Skeletal muscle satellite cell (primary cell): ENCODE measurements around the gene MIEF2.

Source experiments
- H3K27me3 ChIP-seq: 2 replicates; pipeline ENCODE4 v1.7.0; 2013; ENCODE audit warnings: low read length; ENCODE audit not compliant: control insufficient read depth, insufficient read depth
- H3K36me3 ChIP-seq: 2 replicates; pipeline ENCODE4 v1.7.0; 2013; ENCODE audit warnings: mild to moderate bottlenecking, control low read depth, low read length; ENCODE audit not compliant: insufficient read depth
- H3K4me1 ChIP-seq: 2 replicates; pipeline ENCODE4 v1.7.0; 2013; ENCODE audit warnings: low read length; ENCODE audit not compliant: control insufficient read depth, insufficient read depth
- H3K4me2 ChIP-seq: 2 replicates; pipeline ENCODE4 v1.7.0; 2013; ENCODE audit warnings: mild to moderate bottlenecking, low read length
- H3K4me3 ChIP-seq: 2 replicates; pipeline ENCODE4 v1.7.0; 2013; ENCODE audit warnings: low read length
- H3K9ac ChIP-seq: 2 replicates; pipeline ENCODE4 v1.7.0; 2013; ENCODE audit warnings: mild to moderate bottlenecking, low read depth, low read length, moderate library complexity
- H3K9me3 ChIP-seq: replicated peaks from 2 replicates; pipeline ENCODE4 v1.7.0; 2013; ENCODE audit warnings: mild to moderate bottlenecking, control low read depth, low read length

Gene MIEF2

DNA sequence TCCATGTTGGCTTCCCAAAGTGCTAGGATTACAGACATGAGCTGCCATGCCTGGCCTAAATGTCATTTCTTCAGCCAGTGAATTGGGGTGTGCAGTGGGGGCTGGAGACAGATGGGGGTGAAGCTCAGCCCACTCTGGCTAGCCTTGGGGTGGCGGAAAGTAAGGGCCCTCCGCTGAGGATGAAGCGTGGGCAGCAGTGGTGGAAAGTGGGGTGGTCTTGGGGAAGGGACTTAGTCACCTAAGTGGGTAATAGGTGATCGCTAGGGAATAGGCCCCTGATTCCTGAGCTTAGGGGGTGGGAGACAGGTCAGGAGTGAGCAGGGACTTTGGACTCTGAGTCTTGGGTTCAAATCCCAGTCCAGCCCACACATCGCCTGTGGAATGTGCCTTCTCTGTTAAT, 32.8 kb upstream of the MIEF2 start:
- no peak overlapping the region for H3K9ac ChIP-seq
- H3K36me3 ChIP-seq = peaks cover 7% of the 10 kb centered on the region
- H3K4me3 ChIP-seq = no peak overlapping the region
- H3K4me1 ChIP-seq = peaks cover 21% of the 10 kb centered on the region
- H3K4me2 ChIP-seq = no peak overlapping the region
- no peaks in the 10 kb centered on the region for H3K9me3 ChIP-seq
- no peaks in the 10 kb centered on the region for H3K27me3 ChIP-seq

DNA sequence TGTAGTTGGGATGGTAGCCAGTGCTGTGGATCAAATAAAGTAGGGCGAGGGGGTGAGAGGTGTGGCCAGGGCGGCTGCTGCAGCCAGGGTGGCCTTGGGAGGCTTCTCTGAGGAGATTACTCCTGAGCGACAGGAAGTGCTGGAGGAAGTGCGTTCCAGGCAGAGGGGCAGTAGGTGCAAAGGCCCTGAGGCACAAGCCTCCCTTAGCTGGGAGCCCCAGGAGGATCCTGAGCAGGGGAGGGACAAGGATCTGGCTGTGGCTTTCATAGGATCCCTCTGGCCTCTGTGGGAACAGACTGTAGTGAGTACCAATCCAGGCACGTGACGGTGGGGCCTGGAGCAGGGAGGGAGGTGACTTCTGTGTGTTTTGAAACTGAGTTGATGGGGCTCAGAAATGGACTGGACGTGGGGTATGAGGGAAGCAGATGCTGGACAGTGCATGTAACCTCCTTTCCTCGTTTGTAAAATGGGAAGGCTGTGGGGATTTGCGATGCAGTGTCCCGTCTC, 32.2 kb upstream of the MIEF2 start:
- Histone ChIP-seq H3K36me3 (peaks cover 9% of the 10 kb centered on the region), H3K4me1 (peaks cover 21% of the 10 kb centered on the region), H3K4me3 (no peak overlapping the region), H3K27me3 (no peaks in the 10 kb centered on the region), H3K4me2 (no peak overlapping the region), H3K9me3 (no peaks in the 10 kb centered on the region), H3K9ac (no peak overlapping the region)

DNA sequence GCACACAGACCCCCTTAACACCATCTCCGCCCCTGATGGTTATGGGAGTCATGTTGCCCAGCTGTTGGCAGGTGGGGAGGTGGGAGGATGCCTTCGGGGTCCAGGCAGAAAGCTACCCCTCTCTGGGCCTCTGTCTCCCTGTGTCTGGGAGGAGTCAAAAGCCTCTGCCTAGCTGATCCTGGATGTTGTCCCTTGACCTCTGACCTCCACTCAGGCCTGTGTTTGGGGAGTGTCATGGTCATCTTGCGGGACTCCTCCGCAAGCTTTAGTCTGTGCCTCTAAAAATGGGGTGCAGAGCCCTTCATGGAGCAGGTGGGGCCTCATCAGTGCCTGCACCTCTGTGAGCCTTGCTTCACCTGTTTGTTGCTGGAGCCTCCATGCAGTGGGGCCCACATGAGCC, 31.2 kb upstream of the MIEF2 start:
- Histone ChIP-seq H3K4me1 (peaks cover 18% of the 10 kb centered on the region), H3K4me3 (no peak overlapping the region), H3K36me3 (peaks cover 17% of the 10 kb centered on the region), H3K4me2 (no peak overlapping the region), H3K9me3 (no peaks in the 10 kb centered on the region), H3K27me3 (no peaks in the 10 kb centered on the region), H3K9ac (no peak overlapping the region)

DNA sequence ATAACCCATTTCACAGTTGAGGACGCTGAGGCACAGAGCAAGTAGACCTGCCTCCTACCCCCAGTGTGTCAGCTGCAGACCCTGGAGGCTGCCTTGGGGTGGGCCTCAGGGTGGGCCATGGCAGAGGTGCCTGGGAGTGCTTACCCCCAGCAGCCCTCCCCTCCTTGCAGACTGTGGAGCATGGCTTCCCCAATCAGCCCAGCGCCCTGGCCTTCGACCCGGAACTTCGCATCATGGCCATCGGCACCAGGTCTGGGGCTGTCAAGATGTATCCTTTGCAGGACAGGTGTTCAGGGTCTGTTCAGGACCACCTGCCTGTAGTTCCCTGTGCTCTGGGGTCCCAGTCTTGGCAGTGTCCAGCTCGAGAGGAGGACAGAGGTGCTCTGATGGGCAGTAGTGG, 30.7 kb upstream of the MIEF2 start:
- Histone ChIP-seq H3K9ac (no peak overlapping the region), H3K4me1 (peaks cover 13% of the 10 kb centered on the region), H3K27me3 (no peaks in the 10 kb centered on the region), H3K36me3 (peaks cover 22% of the 10 kb centered on the region), H3K4me3 (no peak overlapping the region), H3K9me3 (no peaks in the 10 kb centered on the region), H3K4me2 (no peak overlapping the region)

DNA sequence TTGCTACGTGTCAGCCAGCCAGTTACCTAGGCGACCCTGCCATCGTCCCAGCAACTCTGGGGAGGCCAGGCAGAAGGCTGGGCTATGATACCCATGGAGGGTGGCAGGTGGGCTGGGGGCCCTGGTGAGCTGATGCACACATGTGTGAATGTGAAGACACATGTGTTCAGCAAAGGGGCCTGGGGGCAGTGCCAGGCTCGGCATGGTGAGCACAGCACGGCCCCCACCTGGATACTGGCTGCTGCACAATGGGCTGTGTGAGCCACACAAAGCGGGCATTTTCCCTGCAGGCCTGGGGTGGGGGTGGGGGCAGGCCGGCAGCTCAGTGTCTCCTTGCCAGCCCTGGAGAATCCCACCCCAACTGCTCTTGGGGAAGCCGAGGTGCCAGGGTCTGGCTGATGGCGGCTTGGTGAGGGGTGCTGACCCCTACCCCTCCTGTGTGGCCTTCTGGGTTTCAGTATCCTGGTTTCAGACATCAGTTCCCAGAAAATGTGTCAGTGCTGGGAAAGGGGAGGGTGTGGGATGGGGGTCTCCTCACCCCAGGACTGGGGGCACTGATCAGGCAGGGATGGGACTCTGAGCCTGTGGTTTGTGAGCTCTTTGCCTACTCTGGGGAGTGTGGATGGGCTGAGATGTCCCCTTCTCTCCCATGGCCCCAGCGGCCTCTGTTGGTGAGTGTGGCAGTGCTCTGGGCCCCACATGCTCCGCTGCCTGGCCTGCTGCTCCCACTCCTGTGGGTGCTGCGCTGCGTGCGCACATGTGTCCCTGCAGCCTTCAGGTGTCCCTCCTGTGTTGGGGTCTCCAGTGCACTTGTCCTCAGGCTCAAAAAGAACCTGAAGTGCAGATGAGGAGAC, 29.9 kb upstream of the MIEF2 start:
- Histone ChIP-seq H3K4me2 (no peak overlapping the region), H3K9me3 (no peaks in the 10 kb centered on the region), H3K36me3 (peaks cover 29% of the 10 kb centered on the region), H3K9ac (no peak overlapping the region), H3K27me3 (no peaks in the 10 kb centered on the region), H3K4me1 (peaks cover 17% of the 10 kb centered on the region), H3K4me3 (no peak overlapping the region)

DNA sequence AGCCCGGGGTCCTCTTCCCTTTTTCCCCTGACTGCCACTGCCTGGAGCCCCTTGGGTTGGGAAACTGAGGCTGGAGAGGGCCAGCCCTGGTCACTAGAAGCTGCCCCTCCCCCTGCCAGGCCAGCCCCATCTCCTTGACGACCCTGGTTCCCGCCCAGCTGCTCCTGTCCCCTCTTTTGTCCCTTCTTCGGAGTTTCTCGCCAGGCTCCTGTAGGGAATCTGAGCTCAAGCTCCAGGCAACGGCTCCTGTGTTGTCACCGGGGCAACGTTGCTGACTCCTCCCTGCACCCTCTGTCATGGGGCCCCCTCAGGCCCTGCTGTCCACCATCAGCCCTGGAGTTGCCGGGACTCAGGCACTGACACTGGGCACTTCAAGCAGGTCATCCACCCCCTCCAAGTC, 29.3 kb upstream of the MIEF2 start:
- Histone ChIP-seq H3K4me1 (peaks cover 23% of the 10 kb centered on the region), H3K4me2 (no peak overlapping the region), H3K4me3 (no peak overlapping the region)

DNA sequence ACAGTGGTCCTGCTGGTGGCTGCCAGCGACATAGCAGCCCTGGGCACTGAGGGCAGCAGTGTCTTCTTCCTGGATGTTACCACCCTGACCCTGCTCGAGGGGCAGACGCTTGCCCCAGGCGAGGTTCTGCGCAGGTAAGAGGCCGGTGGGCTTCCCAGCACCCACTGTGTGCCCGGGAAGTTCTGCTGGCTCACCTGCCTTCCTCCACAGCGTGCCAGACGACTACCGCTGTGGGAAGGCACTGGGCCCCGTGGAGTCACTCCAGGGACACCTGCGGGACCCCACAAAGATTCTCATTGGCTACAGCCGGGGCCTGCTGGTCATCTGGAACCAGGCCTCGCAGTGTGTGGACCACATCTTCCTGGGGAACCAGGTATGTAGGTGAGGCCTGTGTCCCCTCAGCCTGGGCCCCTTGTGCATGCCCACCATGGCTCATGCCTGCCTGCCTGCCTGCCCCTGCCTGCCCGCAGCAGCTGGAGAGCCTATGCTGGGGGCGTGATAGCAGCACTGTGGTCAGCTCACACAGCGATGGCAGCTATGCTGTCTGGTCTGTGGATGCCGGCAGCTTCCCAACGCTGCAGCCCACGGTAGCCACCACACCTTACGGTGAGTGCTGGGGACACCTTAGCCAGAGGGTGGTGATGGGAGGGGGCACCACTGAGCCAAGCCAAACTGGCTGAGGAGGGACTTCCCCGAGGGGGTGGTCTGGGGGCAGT, 26.5 kb upstream of the MIEF2 start:
- peaks cover 49% of the 10 kb centered on the region for H3K36me3 ChIP-seq
- no peak overlapping the region for H3K9ac ChIP-seq
- H3K4me1 ChIP-seq = peaks cover 18% of the 10 kb centered on the region
- H3K4me3 ChIP-seq = no peak overlapping the region
- H3K27me3 ChIP-seq = no peaks in the 10 kb centered on the region
- no peaks in the 10 kb centered on the region for H3K9me3 ChIP-seq
- no peak overlapping the region for H3K4me2 ChIP-seq

More for the DNA sequence above, 29.3 kb upstream of the MIEF2 start:
- Histone ChIP-seq H3K9ac (no peak overlapping the region), H3K27me3 (no peaks in the 10 kb centered on the region), H3K9me3 (no peaks in the 10 kb centered on the region), H3K36me3 (peaks cover 29% of the 10 kb centered on the region)

DNA sequence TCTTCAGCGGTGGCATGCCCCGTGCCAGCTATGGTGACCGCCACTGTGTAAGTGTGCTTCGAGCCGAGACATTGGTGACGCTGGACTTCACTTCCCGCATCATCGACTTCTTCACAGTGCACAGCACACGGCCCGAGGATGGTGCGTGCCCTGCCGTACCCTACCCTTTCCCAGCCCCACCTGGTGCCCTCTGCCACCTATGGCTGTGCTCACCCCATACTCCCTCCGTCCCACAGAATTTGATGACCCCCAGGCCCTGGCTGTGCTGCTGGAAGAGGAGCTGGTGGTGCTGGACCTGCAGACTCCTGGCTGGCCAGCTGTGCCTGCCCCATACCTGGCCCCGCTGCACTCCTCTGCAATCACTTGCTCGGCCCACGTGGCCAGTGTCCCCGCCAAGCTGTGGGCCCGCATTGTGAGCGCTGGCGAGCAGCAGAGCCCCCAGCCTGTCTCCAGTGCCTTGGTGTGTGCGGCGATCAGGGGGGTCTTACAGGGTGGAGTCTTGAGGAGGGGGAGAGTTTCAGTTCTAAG, 25.5 kb upstream of the MIEF2 start:
- Histone ChIP-seq H3K4me1 (peaks cover 18% of the 10 kb centered on the region), H3K4me2 (peak overlapping the region; percentile 64), H3K36me3 (peaks cover 53% of the 10 kb centered on the region), H3K9me3 (no peaks in the 10 kb centered on the region), H3K27me3 (no peaks in the 10 kb centered on the region), H3K4me3 (no peak overlapping the region), H3K9ac (peak overlapping the region; percentile 67)

DNA sequence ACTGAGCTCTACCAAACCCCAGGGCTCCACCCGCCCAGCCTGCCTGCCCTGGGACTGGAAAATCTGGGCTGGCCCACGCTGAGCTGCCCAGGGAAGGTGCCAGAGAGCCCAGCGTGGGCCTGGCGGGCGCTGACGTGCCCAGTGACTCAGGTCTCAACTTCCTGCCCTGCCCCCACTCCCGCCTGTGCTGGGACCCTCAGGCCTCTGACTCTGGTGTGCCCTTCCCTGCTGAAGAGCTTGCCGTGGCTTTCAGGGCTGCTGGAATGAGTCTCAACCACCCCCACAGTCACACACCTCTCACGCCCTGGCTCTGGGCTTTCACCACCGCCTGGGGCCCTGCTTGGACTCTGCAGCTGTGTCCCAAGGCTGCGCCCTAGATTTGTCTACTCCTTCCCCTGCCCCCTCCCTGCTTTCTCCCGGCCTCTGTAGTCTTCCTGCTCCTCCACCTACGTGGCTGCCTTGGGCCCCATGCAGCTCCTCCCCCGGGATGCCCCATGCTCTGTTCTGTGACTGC, 24.7 kb upstream of the MIEF2 start:
- peak overlapping the region; percentile 67 for H3K9ac ChIP-seq
- H3K4me2 ChIP-seq = peak overlapping the region; percentile 64
- H3K4me1 ChIP-seq = peaks cover 18% of the 10 kb centered on the region
- no peaks in the 10 kb centered on the region for H3K9me3 ChIP-seq
- H3K27me3 ChIP-seq = no peaks in the 10 kb centered on the region
- peaks cover 53% of the 10 kb centered on the region for H3K36me3 ChIP-seq
- H3K4me3 ChIP-seq = no peak overlapping the region

DNA sequence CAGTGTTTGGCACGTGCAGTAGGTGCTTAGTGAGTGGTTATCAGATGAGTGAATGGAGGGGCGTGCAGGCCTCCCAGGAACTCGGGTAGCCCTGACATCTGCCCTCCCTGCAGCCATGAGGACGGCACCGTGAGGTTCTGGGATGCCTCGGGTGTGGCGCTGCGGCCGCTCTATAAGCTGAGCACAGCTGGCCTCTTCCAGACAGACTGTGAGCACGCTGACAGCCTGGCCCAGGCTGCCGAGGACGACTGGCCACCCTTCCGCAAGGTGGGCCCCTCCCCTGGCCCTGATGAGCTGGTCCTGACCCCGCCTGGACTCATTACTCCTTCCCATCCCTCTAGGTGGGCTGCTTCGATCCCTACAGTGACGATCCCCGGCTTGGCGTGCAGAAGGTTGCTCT, 24.0 kb upstream of the MIEF2 start:
- no peaks in the 10 kb centered on the region for H3K9me3 ChIP-seq
- H3K4me1 ChIP-seq = peaks cover 18% of the 10 kb centered on the region
- no peaks in the 10 kb centered on the region for H3K27me3 ChIP-seq
- H3K9ac ChIP-seq = peak overlapping the region; percentile 67
- peak overlapping the region; percentile 64 for H3K4me2 ChIP-seq
- peaks cover 56% of the 10 kb centered on the region for H3K36me3 ChIP-seq
- no peak overlapping the region for H3K4me3 ChIP-seq

DNA sequence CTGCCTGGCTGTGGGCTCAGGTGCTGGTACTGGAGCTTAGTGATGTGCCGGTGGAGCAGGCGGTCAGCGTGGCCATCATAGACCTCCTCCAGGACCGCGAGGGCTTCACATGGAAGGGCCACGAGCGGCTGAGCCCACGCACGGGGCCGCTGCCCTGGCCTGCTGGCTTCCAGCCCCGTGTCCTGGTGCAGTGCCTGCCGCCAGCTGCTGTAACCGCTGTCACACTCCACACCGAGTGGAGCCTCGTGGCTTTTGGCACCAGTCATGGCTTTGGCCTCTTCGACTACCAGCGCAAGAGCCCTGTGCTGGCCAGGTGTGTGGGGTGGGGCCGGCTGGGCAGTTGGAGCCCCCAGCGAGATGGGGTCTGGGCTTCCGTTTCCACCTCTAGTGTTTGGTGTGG, 23.0 kb upstream of the MIEF2 start:
- Histone ChIP-seq H3K4me1 (peaks cover 18% of the 10 kb centered on the region), H3K4me2 (no peak overlapping the region), H3K27me3 (no peaks in the 10 kb centered on the region), H3K4me3 (no peak overlapping the region), H3K9me3 (no peaks in the 10 kb centered on the region), H3K36me3 (peaks cover 54% of the 10 kb centered on the region), H3K9ac (no peak overlapping the region)
